ENCODE measurements around the gene LMTK2.

Gene LMTK2

GRCh38 chr7:98079891-98080648 lies 26.6 kb upstream of the LMTK2 start:
- no peak for DNase-seq
- peak overlapping the region; percentile 10 for H3K27ac Mint-ChIP-seq
- TF ChIP-seq CTCF (IDR thresholded peaks at IDR 0.05): no peak
- H3K9me3 Mint-ChIP-seq: no peaks in the 10 kb centered on the region
- no peak overlapping the region for H3K4me3 Mint-ChIP-seq
- no peaks in the 10 kb centered on the region for H3K4me1 Mint-ChIP-seq
- H3K27me3 Mint-ChIP-seq (ENCODE audit: low read depth, poor library complexity): peaks cover 12% of the 10 kb centered on the region
- no peaks in the 10 kb centered on the region for H3K36me3 Mint-ChIP-seq (ENCODE audit: low read depth)

DNA sequence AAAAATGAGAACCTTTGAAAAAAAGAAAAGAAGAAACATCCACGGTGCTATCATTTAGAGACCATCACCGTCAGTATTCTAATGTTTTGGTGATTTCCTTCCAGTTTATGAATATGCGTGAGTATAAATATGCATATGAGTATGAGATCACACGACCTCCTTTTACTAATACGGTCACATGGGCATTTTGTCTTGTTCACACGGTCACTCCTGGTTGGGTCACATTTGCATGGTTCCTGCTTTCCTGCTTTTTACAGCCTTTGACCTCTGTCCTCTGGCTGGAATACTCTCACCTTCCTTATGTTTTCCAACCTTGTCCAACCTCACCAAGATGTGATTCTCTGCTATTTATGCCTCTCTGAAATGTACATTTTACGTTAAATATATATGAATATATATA lies 25.3 kb upstream of the LMTK2 start:
- TF ChIP-seq CTCF (IDR thresholded peaks at IDR 0.05): no peak
- no peaks in the 10 kb centered on the region for H3K36me3 Mint-ChIP-seq (ENCODE audit: low read depth)
- no peak for DNase-seq
- no peak overlapping the region for H3K4me3 Mint-ChIP-seq
- H3K27ac Mint-ChIP-seq: no peak overlapping the region
- H3K27me3 Mint-ChIP-seq (ENCODE audit: low read depth, poor library complexity): peaks cover 17% of the 10 kb centered on the region
- no peaks in the 10 kb centered on the region for H3K4me1 Mint-ChIP-seq
- H3K9me3 Mint-ChIP-seq: no peaks in the 10 kb centered on the region

- H3K9me3 Mint-ChIP-seq: no peaks in the 10 kb centered on the region
- H3K4me1 Mint-ChIP-seq: no peaks in the 10 kb centered on the region
- TF ChIP-seq CTCF (IDR thresholded peaks at IDR 0.05): no peak
- H3K27ac Mint-ChIP-seq: no peak overlapping the region
- H3K4me3 Mint-ChIP-seq: no peak overlapping the region
- H3K27me3 Mint-ChIP-seq (ENCODE audit: low read depth, poor library complexity): peaks cover 17% of the 10 kb centered on the region
- H3K36me3 Mint-ChIP-seq (ENCODE audit: low read depth): no peaks in the 10 kb centered on the region
- DNase-seq: no peak
Measured at GRCh38 chr7:98084631-98085030, 22.0 kb upstream of the LMTK2 start.

GRCh38 chr7:98085674-98086073 lies 21.0 kb upstream of the LMTK2 start:
- Mint-ChIP-seq H3K27me3 (ENCODE audit: low read depth, poor library complexity) (peaks cover 17% of the 10 kb centered on the region), H3K36me3 (ENCODE audit: low read depth) (no peaks in the 10 kb centered on the region), H3K9me3 (no peaks in the 10 kb centered on the region), H3K4me1 (no peaks in the 10 kb centered on the region), H3K4me3 (no peak overlapping the region), H3K27ac (no peak overlapping the region)
- TF ChIP-seq CTCF (IDR thresholded peaks at IDR 0.05): no peak
- DNase-seq: no peak

GRCh38 chr7:98086281-98086718 lies 20.4 kb upstream of the LMTK2 start:
- peaks cover 17% of the 10 kb centered on the region for H3K27me3 Mint-ChIP-seq (ENCODE audit: low read depth, poor library complexity)
- peaks cover 3% of the 10 kb centered on the region for H3K9me3 Mint-ChIP-seq
- DNase-seq: no peak
- no peak overlapping the region for H3K4me3 Mint-ChIP-seq
- TF ChIP-seq CTCF (IDR thresholded peaks at IDR 0.05): no peak
- H3K36me3 Mint-ChIP-seq (ENCODE audit: low read depth): no peaks in the 10 kb centered on the region
- no peaks in the 10 kb centered on the region for H3K4me1 Mint-ChIP-seq
- no peak overlapping the region for H3K27ac Mint-ChIP-seq

DNA sequence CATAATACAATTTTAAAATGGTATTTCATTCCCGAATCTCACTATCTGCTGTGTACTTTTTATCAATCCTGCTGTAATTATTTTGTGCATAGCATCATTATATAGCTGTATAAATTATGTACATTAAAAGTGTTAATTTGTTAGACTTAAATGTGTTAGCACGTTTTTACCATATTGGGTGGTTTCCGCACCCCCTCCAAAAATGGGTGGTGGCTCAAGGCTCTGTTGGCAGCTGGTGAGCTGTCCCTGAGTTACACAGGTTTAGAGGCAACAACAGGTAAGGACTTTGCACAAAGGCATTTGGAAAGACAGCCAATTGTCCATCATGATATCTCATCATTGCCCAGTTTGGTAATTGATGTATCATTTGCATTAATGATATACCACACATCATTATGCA lies 18.6 kb upstream of the LMTK2 start:
- Mint-ChIP-seq H3K4me1 (no peaks in the 10 kb centered on the region), H3K36me3 (ENCODE audit: low read depth) (no peaks in the 10 kb centered on the region), H3K27me3 (ENCODE audit: low read depth, poor library complexity) (peaks cover 14% of the 10 kb centered on the region), H3K9me3 (peaks cover 3% of the 10 kb centered on the region), H3K4me3 (no peak overlapping the region), H3K27ac (no peak overlapping the region)
- no peak for DNase-seq
- no peak for TF ChIP-seq CTCF (IDR thresholded peaks at IDR 0.05)
